HUES64 (cell line): ENCODE results near the gene CCDC12.
A peak's percentile ranks its signal among the peaks of the same experiment; 100 is the strongest.

Experiments used
- H3K27ac ChIP-seq: 2 replicates; pipeline ENCODE4 v1.7.0; 2013; ENCODE audit warnings: low read depth, low read length, inconsistent platforms
- H3K27me3 ChIP-seq: 2 replicates; pipeline ENCODE4 v1.6.1; 2013; ENCODE audit warnings: mild to moderate bottlenecking, low read length; ENCODE audit not compliant: insufficient read depth
- H3K36me3 ChIP-seq: 2 replicates; pipeline ENCODE4 v1.6.1; 2013; ENCODE audit warnings: mild to moderate bottlenecking, low read length; ENCODE audit not compliant: insufficient read depth
- H3K4me1 ChIP-seq: 2 replicates; pipeline ENCODE4 v1.6.1; 2013; ENCODE audit warnings: mild to moderate bottlenecking, low read length, moderate library complexity; ENCODE audit not compliant: insufficient read depth
- H3K4me3 ChIP-seq: 2 replicates; pipeline ENCODE4 v1.5.1; 2013; ENCODE audit warnings: mild to moderate bottlenecking, low read length, moderate library complexity
- H3K9ac ChIP-seq: 2 replicates; pipeline ENCODE4 v1.6.1; 2013; ENCODE audit warnings: mild to moderate bottlenecking, low read depth, low read length
- H3K9me3 ChIP-seq: 2 replicates; pipeline ENCODE4 v1.6.1; 2013; ENCODE audit warnings: low read depth, low read length; ENCODE audit not compliant: insufficient read depth
- WGBS: fragments of 150-250, 120-280 bp; methylation state at CpG from one replicate; pipeline ENCODE4 v1.1.7; 2013; ENCODE audit warnings: missing lambda C conversion rate; 5-methylcytosine and 5-hydroxymethylcytosine counted together

CCDC12 gene

GRCh38 chr3:46939578-46940445 is 36.7 kb downstream of the CCDC12 start:
- Histone ChIP-seq H3K9ac (no peak overlapping the region), H3K36me3 (peaks cover 56% of the 10 kb centered on the region), H3K4me3 (no peak overlapping the region), H3K27ac (no peak overlapping the region), H3K9me3 (no peaks in the 10 kb centered on the region), H3K4me1 (peaks cover 36% of the 10 kb centered on the region), H3K27me3 (no peaks in the 10 kb centered on the region)
- WGBS = 90% methylated on average over 12 of the region's 12 CpGs

- no peak overlapping the region for H3K27ac ChIP-seq
- 94% methylated on average over 2 of the region's 2 CpGs for WGBS
- H3K4me1 ChIP-seq = peaks cover 27% of the 10 kb centered on the region
- H3K9me3 ChIP-seq = no peaks in the 10 kb centered on the region
- H3K4me3 ChIP-seq = no peak overlapping the region
- no peaks in the 10 kb centered on the region for H3K27me3 ChIP-seq
- H3K36me3 ChIP-seq = peaks cover 56% of the 10 kb centered on the region
- no peak overlapping the region for H3K9ac ChIP-seq
Observed at GRCh38 chr3:46938118-46938517, 38.4 kb downstream of the CCDC12 start.

GRCh38 chr3:46936733-46937250 is 39.8 kb downstream of the CCDC12 start:
- no peak overlapping the region for H3K4me3 ChIP-seq
- 90% methylated on average over 5 of the region's 5 CpGs for WGBS
- no peaks in the 10 kb centered on the region for H3K27me3 ChIP-seq
- no peaks in the 10 kb centered on the region for H3K9me3 ChIP-seq
- peaks cover 25% of the 10 kb centered on the region for H3K4me1 ChIP-seq
- no peak overlapping the region for H3K27ac ChIP-seq
- no peak overlapping the region for H3K9ac ChIP-seq
- H3K36me3 ChIP-seq = peaks cover 50% of the 10 kb centered on the region

- peaks cover 50% of the 10 kb centered on the region for H3K36me3 ChIP-seq
- no peaks in the 10 kb centered on the region for H3K27me3 ChIP-seq
- H3K27ac ChIP-seq = peak overlapping the region; percentile 73
- WGBS = 93% methylated on average over 7 of the region's 7 CpGs
- H3K9ac ChIP-seq = peak overlapping the region; percentile 35; the same call in 1 of the 2 replicates
- H3K4me1 ChIP-seq = peaks cover 31% of the 10 kb centered on the region
- no peak overlapping the region for H3K4me3 ChIP-seq
- no peaks in the 10 kb centered on the region for H3K9me3 ChIP-seq
Observed at GRCh38 chr3:46935989-46936558, 40.5 kb downstream of the CCDC12 start.

- H3K27me3 ChIP-seq = no peaks in the 10 kb centered on the region
- H3K4me1 ChIP-seq = peaks cover 38% of the 10 kb centered on the region
- H3K4me3 ChIP-seq = no peak overlapping the region
- WGBS = 71% methylated on average over 6 of the region's 7 CpGs
- peaks cover 42% of the 10 kb centered on the region for H3K36me3 ChIP-seq
- H3K27ac ChIP-seq = peak overlapping the region; percentile 73
- 0 out of 2 replicates have a peak overlapping the region, but pooled peaks have one; percentile 35 for H3K9ac ChIP-seq
- H3K9me3 ChIP-seq = no peaks in the 10 kb centered on the region
Observed at GRCh38 chr3:46935168-46935858, 41.2 kb downstream of the CCDC12 start.

- Histone ChIP-seq H3K4me1 (peaks cover 38% of the 10 kb centered on the region), H3K36me3 (peaks cover 37% of the 10 kb centered on the region), H3K9ac (no peak overlapping the region), H3K27me3 (no peaks in the 10 kb centered on the region), H3K4me3 (no peak overlapping the region), H3K9me3 (no peaks in the 10 kb centered on the region), H3K27ac (peak overlapping the region; percentile 55)
- 94% methylated on average over 8 of the region's 8 CpGs for whole genome bisulfite sequencing
Observed at GRCh38 chr3:46934498-46935167, 41.9 kb downstream of the CCDC12 start.

GRCh38 chr3:46934072-46934471 is 42.5 kb downstream of the CCDC12 start:
- Histone ChIP-seq H3K36me3 (peaks cover 35% of the 10 kb centered on the region), H3K9me3 (no peaks in the 10 kb centered on the region), H3K27me3 (no peaks in the 10 kb centered on the region), H3K9ac (no peak overlapping the region), H3K4me3 (no peak overlapping the region), H3K4me1 (peaks cover 38% of the 10 kb centered on the region), H3K27ac (no peak overlapping the region)
- 77% methylated on average over 2 of the region's 2 CpGs for WGBS

- H3K27ac ChIP-seq = no peak overlapping the region
- H3K4me1 ChIP-seq = peaks cover 38% of the 10 kb centered on the region
- H3K27me3 ChIP-seq = no peaks in the 10 kb centered on the region
- peaks cover 35% of the 10 kb centered on the region for H3K36me3 ChIP-seq
- no peak overlapping the region for H3K9ac ChIP-seq
- WGBS = 78% methylated on average over 6 of the region's 6 CpGs
- H3K4me3 ChIP-seq = no peak overlapping the region
- H3K9me3 ChIP-seq = no peaks in the 10 kb centered on the region
Observed at GRCh38 chr3:46933261-46933660, 43.3 kb downstream of the CCDC12 start.

- peaks cover 33% of the 10 kb centered on the region for H3K36me3 ChIP-seq
- H3K9ac ChIP-seq = no peak overlapping the region
- no peaks in the 10 kb centered on the region for H3K9me3 ChIP-seq
- peaks cover 38% of the 10 kb centered on the region for H3K4me1 ChIP-seq
- no peak overlapping the region for H3K4me3 ChIP-seq
- no peak overlapping the region for H3K27ac ChIP-seq
- WGBS = 95% methylated on average over 7 of the region's 7 CpGs
- H3K27me3 ChIP-seq = no peaks in the 10 kb centered on the region
Observed at GRCh38 chr3:46932455-46933225, 43.9 kb downstream of the CCDC12 start.

GRCh38 chr3:46931631-46932331 is 44.8 kb downstream of the CCDC12 start:
- Histone ChIP-seq H3K4me3 (no peak overlapping the region), H3K27me3 (no peaks in the 10 kb centered on the region), H3K9me3 (no peaks in the 10 kb centered on the region), H3K36me3 (peaks cover 31% of the 10 kb centered on the region), H3K27ac (no peak overlapping the region), H3K9ac (no peak overlapping the region), H3K4me1 (peaks cover 38% of the 10 kb centered on the region)
- 91% methylated on average over 6 of the region's 6 CpGs for WGBS
